ENCODE measurements around the gene POLRMT. TPM values are rescaled to one million over a fixed set of nuclear protein-coding genes. Genes with fewer than 3 reads are reported as not detected.
"Not testable (repeated sequence)": the region's sequence is repeated elsewhere in the genome, so short reads cannot be mapped to it uniquely, and the experiment has no call there.

Gene POLRMT
- total RNA-seq, 2 donors from 2014 or later = 34.7 to 106 TPM

- Histone ChIP-seq H3K27ac (peak within 1 kb of the TSS; percentile 69 to 75), H3K9me3 (no peaks in the 10 kb centered on the region), H3K27me3 (replicated peaks; ENCODE audit: insufficient read depth) (no peaks in the 10 kb centered on the region), H3K4me3 (peak within 1 kb of the TSS; percentile 37 to 46), H3K36me3 (no peaks in the 10 kb centered on the region), H3K4me1 (replicated peaks) (peaks cover 11% of the 10 kb centered on the region)
- intact Hi-C loops (cut with DNase I) = no loop called here
- TF ChIP-seq POLR2AphosphoS5 (IDR thresholded peaks at IDR 0.05) (no peak), POLR2A (IDR thresholded peaks at IDR 0.05) (peak; percentile 43), CTCF (IDR thresholded peaks at IDR 0.05) (no peak)
- WGBS = 5% methylated on average over 43 of the region's 63 CpGs
- no peak for DNase-seq (ENCODE audit: low spot score)
These were observed 43.2 kb upstream of the POLRMT start, which contains the start of gene FSTL3 for GRCh38 chr19:676339-677105. Gene FSTL3, plus strand, starts transcription at chr19:676392. Its CDS starts 32 bp downstream, at chr19:676424.

- 5% methylated on average over 26 of the region's 31 CpGs for WGBS
- no peaks in the 10 kb centered on the region for H3K36me3 ChIP-seq
- no peaks in the 10 kb centered on the region for H3K27me3 ChIP-seq (replicated peaks; ENCODE audit: insufficient read depth)
- peaks cover 11% of the 10 kb centered on the region for H3K4me1 ChIP-seq (replicated peaks)
- peak overlapping the region; percentile 37 to 46 for H3K4me3 ChIP-seq
- TF ChIP-seq POLR2AphosphoS5 (IDR thresholded peaks at IDR 0.05) (no peak), CTCF (IDR thresholded peaks at IDR 0.05) (no peak), POLR2A (IDR thresholded peaks at IDR 0.05) (no peak)
- intact Hi-C loops (cut with DNase I) = no loop called here
- no peak for DNase-seq (ENCODE audit: low spot score)
- H3K27ac ChIP-seq = peak overlapping the region; percentile 45 to 69
- no peaks in the 10 kb centered on the region for H3K9me3 ChIP-seq
These were observed 42.6 kb upstream of the POLRMT start for GRCh38 chr19:676007-676338.

GRCh38 chr19:674282-675151 lies 41.2 kb upstream of the POLRMT start:
- H3K36me3 ChIP-seq = no peaks in the 10 kb centered on the region
- no peak overlapping the region for H3K27ac ChIP-seq
- no peak overlapping the region for H3K4me3 ChIP-seq
- TF ChIP-seq POLR2A (IDR thresholded peaks at IDR 0.05) (no peak), POLR2AphosphoS5 (IDR thresholded peaks at IDR 0.05) (no peak), CTCF (IDR thresholded peaks at IDR 0.05) (no peak)
- H3K9me3 ChIP-seq = no peaks in the 10 kb centered on the region
- intact Hi-C loops (cut with DNase I) = no loop called here
- peaks cover 10% of the 10 kb centered on the region for H3K4me1 ChIP-seq (replicated peaks)
- no peaks in the 10 kb centered on the region for H3K27me3 ChIP-seq (replicated peaks; ENCODE audit: insufficient read depth)
- 70% methylated on average over 38 of the region's 38 CpGs for WGBS
- DNase-seq (ENCODE audit: low spot score) = no peak

GRCh38 chr19:670609-671075 lies 37.3 kb upstream of the POLRMT start:
- no peak overlapping the region for H3K4me3 ChIP-seq
- no peaks in the 10 kb centered on the region for H3K4me1 ChIP-seq (replicated peaks)
- WGBS = 82% methylated on average over 9 of the region's 9 CpGs
- TF ChIP-seq POLR2AphosphoS5 (IDR thresholded peaks at IDR 0.05) = no peak
- TF ChIP-seq POLR2A (IDR thresholded peaks at IDR 0.05) = no peak
- TF ChIP-seq CTCF (IDR thresholded peaks at IDR 0.05) = no peak
- intact Hi-C loops (cut with DNase I) = no loop called here
- no peak overlapping the region for H3K27ac ChIP-seq
- DNase-seq (ENCODE audit: low spot score) = no peak
- no peaks in the 10 kb centered on the region for H3K36me3 ChIP-seq
- no peaks in the 10 kb centered on the region for H3K27me3 ChIP-seq (replicated peaks; ENCODE audit: insufficient read depth)
- no peaks in the 10 kb centered on the region for H3K9me3 ChIP-seq

GRCh38 chr19:668675-669434 lies 35.5 kb upstream of the POLRMT start:
- not testable (repeated sequence) for H3K27me3 ChIP-seq (replicated peaks; ENCODE audit: insufficient read depth); H3K27ac ChIP-seq; DNase-seq (ENCODE audit: low spot score); H3K9me3 ChIP-seq; H3K4me1 ChIP-seq (replicated peaks); H3K4me3 ChIP-seq; H3K36me3 ChIP-seq
- intact Hi-C loops (cut with DNase I) = loop anchor here (10.0 kb wide), 1 partner anchor 316 kb away; the partner anchor contains the start of gene WDR18
- 65% methylated on average over 12 of the region's 12 CpGs for WGBS

- DNase-seq (ENCODE audit: low spot score); H3K27ac ChIP-seq; H3K27me3 ChIP-seq (replicated peaks; ENCODE audit: insufficient read depth); H3K9me3 ChIP-seq; H3K4me3 ChIP-seq; H3K36me3 ChIP-seq; H3K4me1 ChIP-seq (replicated peaks): not testable (repeated sequence)
- intact Hi-C loops (cut with DNase I) = loop anchor here (10.0 kb wide), 1 partner anchor 318 kb away; the partner anchor contains the start of gene WDR18
- WGBS = 95% methylated on average over 34 of the region's 38 CpGs
These were observed 33.7 kb upstream of the POLRMT start for GRCh38 chr19:666985-667573.

Measured in prostate gland (tissue), 2 donors.